GM18909 (cell line): Measurements from ENCODE around the gene ANKS6.

Source experiments
- ATAC-seq: cut with Tn5 transposase; IDR thresholded peaks from one replicate; pipeline ENCODE4 v1.9.1; 2021; ENCODE audit warnings: mild to moderate bottlenecking; ENCODE audit not compliant: unreplicated experiment, poor library complexity

The ANKS6 gene

DNA sequence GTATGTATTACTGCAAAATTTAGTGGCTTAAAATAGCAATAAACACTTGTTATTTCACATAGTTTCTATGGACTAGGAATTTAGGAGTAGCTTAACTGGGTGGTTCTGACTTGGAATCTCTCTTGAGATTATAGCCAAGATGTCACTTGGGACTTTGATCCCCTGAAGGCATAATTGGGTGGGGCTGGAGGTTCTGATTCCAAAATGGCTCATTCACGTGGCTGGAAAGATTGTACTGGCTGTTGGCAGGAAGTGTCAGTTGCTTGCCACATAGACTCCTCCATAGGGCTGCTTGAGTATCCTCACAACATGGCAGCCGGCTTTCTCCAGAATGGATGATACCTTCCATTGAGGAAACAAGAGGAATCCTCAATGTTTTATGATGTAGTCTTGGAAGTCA is 22.4 kb upstream of the ANKS6 start:
- ATAC-seq: no peak

DNA sequence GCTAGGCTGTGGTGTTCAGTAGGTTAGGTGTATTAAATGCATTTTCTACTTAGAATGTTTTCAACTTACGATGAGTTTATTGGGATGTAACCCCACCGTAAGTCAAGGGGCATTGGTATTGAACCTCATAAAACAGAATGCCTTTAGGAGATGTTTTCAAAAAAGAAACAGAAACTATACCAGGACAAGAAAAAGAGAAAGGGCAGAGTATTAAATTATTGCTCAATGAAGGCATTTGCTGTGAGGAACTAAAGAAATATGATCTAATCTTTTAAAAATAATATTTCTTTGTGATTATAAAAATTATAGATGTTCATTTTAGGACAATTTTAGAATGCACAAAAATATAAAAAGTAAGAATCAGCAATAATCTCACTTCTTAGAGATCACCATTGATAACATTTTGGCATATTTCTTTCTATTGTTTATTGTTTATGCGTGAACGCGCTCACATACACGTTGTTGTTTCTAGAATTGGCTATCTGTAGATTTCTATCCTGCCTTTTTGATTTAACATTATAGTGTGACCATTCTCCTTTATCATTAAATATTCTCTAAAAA is 19.1 kb upstream of the ANKS6 start:
- ATAC-seq: no peak

DNA sequence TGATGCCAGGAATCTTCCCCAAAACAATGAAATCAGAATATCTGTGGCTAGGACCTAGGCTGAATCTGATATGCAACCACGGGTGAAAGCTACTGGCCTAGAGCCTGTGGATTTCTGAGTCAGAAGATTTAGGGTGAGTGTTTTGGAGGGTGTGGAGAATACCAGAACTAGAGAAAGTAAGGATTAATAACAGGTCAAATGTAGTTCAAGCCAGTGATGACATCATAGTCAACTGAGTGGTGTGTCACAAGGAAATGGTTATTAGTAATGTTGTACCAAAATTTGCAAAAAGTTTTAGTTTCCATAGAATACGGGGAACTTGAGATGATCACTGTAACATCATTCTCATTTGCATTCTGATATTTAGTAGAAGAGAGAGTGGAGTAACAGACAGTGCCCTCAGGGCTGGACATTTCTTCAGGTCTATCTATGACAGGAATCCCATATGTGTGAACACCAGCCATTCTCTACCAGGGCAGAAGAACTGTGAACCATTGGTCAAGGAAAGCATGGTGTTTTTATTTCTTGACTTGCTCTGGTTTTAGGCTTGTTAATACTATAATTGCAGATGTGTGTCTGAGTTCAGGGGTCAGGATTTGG is 14.8 kb upstream of the ANKS6 start:
- ATAC-seq: no peak

DNA sequence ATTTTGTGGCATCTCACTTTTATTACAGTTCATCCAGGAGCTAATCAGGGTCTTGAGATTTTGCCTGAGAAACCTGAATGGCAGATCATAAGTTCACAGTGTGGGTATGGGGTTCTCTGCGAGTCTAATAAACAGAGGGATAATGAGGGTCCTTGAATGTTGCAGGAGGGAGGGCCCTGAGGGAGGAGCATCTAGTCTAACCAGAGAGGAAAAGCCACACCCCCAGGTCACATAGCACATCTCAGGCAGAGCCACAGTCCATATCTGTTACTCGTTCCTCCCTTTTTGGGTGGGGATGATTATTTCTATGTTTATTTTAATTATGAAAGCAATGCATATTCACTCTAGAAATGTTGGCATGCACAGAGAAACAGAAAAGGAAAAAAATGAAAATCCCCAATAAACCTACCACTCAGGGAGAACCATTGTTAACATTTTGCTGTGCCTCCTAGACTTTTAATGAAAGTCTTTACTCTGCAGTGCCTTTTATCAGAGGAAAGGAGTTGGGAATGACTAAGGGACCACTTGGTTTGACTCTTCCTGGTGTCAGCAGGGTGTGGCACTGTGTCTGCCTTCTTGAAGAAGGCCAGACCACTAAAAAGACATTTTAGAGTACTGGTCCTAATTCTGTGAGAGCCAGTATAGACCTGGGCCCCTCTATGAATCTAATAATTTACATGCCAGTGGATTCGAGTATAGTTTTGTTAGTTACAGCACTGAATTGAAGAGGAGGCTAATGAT is 13.9 kb upstream of the ANKS6 start:
- no peak for ATAC-seq

DNA sequence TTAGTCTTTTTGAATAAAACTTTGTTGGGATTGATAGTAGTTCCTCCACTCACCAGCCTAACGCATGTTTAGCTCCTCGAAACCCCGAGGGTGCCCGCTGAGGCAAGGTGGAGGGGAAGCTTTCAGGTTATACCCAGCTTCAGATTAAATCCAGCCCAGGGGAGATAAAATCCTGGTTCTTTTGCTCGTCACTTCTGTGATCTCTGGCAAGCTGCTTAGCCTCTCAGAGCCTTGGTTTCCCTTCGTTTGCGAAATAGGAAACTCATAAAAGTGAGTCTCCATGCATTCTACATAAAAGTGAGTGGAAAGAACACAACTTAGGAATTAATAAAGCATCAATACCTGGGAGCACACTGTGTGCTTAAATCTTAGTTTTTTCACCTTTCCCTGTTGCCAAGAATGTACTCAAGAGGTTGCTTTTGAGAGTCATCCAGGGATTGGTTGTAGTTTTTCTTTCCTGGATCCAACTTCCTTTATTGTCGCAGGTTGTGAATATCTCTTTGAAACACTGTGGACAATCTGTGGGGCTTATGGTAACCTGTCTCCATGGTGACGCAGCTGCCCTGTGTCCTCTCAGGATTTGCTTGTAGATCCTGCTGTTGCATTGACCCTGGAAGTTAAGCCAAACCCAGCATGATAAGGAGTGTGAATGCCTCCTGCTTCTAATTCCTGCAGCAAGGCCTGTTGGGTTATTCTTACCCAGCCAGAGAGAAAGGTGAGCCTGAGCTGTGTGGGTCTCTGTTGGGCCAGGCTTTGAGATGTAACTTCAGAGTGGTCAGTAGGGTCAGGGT is 13.2 kb upstream of the ANKS6 start:
- no peak for ATAC-seq

DNA sequence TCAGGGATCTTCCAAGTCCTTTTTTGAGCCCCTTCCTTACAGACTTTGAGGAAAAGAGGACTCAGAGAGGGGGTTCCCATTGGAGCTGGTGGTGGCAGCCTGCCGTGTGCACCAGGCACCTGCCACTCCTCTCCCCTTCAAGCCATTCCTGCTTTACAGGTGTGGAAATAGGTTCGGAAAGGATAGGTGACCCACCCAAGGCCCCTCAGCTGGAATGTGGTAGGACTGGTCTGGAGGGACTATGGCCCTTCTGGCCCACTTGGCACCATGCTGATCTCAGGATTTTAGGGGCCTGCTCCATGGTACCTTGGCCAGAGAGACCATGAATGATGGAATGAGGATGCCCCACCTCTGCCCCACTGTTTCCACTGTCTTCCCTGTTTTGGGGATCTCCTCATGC is 12.5 kb upstream of the ANKS6 start:
- no peak for ATAC-seq

DNA sequence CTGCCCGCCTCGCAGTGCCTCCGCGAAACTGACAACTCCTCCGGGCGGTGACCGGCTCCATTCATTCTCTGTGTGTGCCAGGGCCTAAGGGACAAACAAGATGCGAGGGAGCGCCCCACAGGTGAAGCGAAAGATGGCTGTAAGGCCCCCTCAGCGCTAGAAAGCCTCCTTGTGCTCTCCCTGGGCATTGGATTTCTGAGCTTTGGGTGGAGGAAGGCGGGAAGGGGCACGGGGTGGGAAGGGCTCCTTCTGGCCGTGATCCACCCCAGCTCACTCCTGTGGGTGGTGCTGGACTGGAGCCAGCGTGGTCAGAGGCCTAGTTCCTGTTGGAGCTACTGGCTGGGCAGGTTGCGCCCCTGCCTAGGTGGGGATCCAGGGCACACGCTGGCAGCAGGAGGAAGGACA is 12.1 kb upstream of the ANKS6 start:
- ATAC-seq: no peak

DNA sequence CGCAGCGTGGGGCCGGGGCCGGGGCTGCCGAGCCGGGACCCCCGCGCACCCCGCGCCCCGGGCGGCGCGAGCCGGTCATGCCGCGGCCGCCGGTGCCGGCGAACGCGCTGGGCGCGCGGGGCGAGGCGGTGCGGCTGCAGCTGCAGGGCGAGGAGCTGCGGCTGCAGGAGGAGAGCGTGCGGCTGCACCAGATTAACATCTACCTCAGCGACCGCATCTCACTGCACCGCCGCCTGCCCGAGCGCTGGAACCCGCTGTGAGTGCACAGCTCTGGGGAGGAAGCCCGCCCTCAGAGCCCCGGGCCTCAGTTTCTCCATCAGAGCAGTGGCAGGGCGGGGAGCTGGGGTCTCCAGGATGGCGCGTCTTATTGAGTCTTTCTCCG is 11.4 kb upstream of the ANKS6 start:
- ATAC-seq: peak; percentile 52

DNA sequence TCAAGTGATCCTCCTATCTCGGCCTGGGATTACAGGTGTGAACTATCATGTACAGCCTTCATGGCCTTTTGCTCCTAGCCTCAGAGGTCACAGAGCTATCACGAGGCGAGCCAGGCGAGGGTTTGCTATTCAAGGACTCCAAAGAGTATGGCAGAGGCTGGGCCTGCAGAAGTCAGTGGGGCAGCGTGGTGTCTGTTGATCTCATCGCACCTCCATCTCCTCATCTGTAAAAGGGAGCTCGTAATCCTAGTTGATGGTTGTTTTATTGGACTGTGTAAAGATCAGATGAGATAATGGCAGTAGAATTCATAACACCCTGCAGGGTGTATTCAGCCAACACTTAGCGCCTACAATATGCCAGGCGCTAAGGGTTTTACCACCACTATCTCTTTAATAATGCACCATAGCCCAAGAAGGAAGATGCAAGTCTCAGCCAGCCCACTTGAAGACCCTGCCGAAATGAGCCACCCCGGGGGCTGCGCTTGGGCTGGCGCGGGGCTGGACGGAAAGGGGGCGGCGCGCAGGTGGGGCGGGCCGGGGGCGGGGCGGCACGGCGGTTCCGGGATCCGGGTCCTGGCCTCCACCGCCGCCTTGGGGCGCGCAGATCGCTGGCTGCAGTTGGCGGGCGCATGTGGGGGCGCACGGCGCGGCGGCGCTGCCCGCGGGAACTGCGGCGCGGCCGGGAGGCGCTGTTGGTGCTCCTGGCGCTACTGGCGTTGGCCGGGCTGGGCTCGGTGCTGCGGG is 10.9 kb upstream of the ANKS6 start, which contains the start of gene GALNT12:
GALNT12 (plus strand) TSS at position 601 of the 744 bp plus-strand sequence; CDS start at position 630, 29 bp downstream.
- peak; percentile 53 for ATAC-seq

DNA sequence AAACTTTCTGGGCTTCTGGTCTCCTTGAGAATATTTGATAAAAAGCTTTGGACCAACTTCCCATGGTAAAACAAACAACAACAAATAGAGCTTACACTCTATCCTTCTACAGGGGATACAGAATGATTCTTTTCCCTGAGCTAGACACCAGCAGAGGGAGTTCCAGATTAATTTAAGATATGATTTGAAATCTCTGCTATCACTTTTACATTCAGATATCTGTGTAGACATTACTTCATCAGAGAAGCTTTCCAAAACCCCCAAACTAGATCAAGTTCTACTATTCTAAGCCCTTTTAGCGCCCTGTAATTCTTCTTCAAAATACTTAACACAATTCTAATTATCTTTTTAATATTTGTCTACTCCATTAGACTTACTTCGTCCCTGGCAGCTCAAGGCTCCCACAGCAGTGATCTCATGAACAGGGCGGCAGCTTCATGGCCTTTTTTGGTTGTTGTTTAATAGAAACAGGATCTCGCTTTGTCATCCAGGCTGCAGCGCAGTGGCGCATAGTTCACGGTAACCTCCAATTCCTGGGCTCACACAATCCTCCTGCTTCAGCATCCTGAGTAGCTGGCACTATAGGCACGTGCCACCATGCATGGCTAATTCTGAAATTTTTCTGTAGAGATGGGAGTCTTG is 10.2 kb upstream of the ANKS6 start:
- ATAC-seq: no peak

DNA sequence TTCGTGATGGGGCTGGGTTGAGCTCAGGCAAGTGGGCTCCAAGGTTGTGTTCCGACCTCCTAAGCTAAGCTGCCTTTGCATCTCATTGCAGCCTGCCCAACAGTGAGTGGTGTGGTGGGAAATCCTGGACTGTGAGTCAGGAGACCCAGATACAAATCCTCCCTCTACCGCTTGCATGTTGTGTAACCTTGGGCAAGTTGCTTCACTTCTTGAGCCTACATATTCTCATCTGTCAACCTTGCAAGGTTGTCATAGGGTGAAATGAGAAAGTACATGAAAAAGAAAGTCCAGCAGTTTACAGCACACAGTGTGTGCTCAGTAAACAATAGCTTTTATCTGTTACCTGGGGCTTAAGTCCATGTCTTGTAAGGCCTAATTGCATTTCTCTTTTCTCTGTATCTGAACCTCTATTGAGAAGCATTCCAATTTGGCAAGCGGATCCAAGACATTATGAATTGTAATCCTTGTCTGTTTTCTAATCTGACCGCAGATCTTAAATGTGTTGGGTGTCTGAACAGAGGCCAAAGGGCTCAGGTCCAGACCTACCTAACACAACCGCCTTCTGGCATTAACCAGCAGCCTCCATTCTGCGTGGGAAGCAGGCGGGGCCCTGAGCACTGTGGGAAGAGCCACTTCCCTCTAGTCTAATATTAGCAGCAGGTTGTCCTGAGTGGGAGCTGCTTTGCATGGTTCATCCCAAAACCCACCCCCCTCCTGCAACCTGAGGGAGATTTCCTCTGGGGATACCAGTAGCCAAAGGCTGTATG is 9.3 kb upstream of the ANKS6 start:
- no peak for ATAC-seq

DNA sequence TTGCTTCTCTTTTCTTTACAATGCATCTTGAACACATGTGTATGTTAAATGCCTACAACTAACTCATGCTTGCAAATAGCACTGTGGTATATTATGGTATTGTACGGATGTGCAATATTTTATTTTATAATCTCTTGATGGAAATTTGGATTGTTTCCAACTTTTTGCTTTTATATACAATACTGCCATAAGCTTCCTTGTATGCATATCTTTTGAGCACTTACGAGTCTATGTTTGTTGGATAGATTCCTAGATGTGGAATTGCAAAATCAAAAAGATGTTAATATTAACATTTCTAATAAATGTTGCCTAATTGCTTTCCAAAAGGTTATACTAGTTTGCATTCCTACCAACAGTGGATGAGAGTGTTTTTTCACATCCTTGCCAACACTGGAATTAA is 7.7 kb upstream of the ANKS6 start:
- ATAC-seq: no peak

DNA sequence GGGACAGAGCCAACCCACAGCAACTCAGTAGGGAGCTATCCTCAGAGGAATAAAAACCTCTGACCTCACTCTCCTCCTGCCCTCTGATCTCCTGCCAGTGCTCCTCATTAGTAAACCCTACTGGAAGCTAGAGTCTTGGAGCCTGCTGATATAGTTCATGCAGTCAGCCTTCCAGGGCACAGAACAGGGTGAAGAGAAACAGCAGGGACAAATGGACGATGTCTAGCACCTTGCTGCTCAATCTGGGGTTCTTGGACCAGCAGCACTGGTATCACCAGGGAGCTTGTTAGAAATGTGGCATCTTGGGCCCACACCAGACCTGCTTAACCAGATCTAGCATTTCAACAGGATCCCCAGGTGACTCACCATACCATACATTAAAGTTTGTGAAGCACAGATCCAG is 5.6 kb upstream of the ANKS6 start:
- no peak for ATAC-seq

DNA sequence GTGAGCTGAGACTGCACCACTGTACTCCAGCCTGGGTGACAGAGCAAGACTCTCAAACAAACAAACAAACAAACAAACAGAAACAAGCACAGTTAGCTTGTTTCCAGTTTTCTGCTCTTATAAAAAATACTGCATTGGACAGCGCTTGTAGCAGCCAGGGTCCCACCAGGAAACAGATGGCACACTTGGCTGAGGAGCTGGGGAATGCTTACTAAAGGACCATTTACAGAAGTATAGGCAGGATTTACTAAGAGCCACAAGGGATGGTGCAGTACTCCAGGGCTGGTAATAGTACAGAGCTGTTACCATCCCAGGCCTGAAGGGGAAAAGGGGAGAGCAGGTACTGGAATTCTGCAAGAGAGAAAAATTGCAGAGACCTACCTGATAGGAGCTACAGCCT is 5.2 kb upstream of the ANKS6 start:
- ATAC-seq: no peak

DNA sequence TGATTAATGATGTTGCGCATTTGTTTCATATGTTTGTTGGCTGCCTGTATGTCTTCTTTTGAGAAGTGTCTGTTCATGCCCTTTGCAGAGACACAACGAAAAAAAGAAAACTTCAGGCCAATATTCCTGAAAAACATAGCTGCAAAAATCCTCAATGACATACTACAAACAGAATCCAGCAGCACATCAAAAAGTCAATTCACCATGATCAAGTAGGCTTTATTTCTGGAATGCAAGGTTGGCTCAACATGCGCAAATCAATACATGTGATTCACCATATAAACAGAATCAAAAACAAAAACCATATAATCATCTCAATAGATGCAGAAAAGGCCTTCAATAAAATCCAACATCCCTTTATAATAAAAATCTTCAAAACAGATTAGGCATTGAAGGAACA is 1.9 kb upstream of the ANKS6 start:
- no peak for ATAC-seq

DNA sequence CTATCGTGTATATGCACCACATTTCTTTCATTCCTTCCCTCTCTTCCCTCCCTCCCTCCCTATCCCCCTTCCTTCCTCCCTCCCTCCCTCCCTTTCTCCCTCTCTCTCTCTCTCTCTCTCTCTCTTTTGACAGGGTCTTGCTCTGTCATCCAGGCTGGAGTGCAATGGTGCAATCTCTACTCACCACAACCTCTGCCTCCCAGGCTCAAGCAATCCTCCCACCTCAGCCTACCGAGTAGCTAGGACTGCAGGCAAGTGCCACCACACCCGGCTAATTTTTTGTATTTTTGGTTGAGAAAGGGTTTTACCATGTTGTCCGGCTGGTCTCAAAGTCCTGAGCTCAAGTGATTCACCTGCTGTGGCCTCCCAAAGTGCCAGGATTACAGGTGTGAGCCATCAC is 1.1 kb upstream of the ANKS6 start:
- no peak for ATAC-seq

DNA sequence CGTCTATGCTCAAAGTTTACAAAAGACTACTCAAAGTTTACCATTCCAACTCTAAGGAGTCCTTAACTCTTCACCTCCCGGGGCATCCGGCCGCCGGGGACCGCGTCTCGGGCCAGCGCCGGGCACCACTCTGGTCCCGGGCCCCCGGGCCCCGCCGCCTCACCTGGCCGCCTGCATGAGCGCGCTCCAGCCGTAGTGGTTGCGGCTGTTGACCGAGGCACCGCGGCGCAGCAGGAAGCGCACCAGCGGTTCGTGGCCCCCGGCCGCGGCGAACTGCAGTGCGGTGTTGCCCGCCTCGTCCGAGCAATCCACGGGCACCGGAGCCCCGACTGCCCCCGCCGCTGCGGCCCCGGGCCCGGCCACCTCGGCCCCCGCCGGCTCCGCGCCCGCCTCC is 388 bp downstream of the ANKS6 start:
- peak; percentile 28 for ATAC-seq

DNA sequence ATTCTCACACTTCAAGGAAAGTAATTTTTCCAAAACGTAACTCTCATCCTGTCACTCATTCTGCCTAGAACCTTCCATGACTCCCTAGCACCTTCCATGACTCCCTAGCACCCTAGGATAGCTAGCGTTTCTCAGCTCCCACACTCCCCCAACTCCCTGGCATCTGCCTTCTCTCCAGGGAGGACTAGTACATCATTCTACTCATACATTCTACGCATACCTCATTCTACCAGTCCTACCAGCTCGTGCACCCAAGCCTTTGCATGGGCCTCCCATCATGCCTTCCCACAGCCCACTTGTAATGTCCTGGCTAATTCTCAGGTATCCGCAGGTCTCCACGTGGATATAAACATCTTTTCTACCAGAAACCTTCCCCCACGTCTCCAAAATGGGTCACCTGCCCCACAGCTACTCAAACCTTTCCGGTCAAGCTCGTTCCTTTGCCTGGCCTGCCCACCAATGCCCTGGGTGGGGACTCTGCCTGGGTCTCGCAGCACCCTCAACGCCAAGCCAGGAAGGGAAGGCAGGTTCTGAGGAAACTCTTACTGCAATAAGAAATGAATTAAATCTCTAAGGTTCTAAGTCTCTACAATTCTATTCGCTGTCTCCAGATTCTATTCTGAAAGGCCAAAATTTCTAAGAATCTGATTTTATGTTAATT is 930 bp downstream of the ANKS6 start:
- ATAC-seq: no peak

DNA sequence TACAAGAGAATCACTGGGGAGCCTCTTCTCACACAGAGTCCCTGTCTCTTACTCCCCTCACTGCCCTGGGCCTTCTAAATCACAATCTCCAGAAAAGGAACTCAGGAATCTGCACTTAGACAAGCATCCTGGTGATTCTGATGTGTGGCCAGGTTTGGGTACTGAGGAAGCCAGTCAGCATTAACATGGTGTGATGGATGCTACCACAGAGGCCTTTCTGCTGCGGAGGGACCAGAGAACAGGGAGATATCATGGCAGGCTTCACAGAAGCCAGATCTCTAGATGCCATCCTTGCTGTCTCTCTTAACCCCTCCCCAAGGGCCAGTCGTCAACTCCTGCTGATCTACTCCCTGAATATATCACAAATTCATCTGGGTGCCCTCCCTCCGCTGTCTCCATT is 1.6 kb downstream of the ANKS6 start:
- no peak for ATAC-seq
